Muscle layer of duodenum (tissue), 2 donors: ENCODE measurements around the gene NRXN3.

ENCODE experiments used
- H3K27ac ChIP-seq: one replicate; pipeline ENCODE4 v1.7.0; 2013; ENCODE audit warnings: mild to moderate bottlenecking, low read length
- H3K27me3 ChIP-seq: one replicate; pipeline ENCODE4 v1.7.0; 2013; ENCODE audit warnings: low read depth, mild to moderate bottlenecking, control low read depth, low read length
- H3K36me3 ChIP-seq, 2 donors: one replicate each; pipeline ENCODE4 v1.7.0; 2013; ENCODE audit warnings: low read length in 2 of 2, control low read depth in 1 of 2, mild to moderate bottlenecking in 1 of 2; ENCODE audit not compliant: insufficient read depth in 2 of 2, control insufficient read depth in 1 of 2
- H3K4me1 ChIP-seq, 2 donors: one replicate each; pipeline ENCODE4 v1.7.0; 2013; ENCODE audit warnings: low read length in 2 of 2, mild to moderate bottlenecking in 2 of 2, control low read depth in 1 of 2, moderate library complexity in 1 of 2; ENCODE audit not compliant: insufficient read depth in 2 of 2, control insufficient read depth in 1 of 2
- H3K4me3 ChIP-seq, 2 donors: one replicate each; pipeline ENCODE4 v1.7.0; 2013; ENCODE audit warnings: low read length in 2 of 2, low read depth in 1 of 2, mild to moderate bottlenecking in 1 of 2
- H3K9me3 ChIP-seq, 2 donors: one replicate each; pipeline ENCODE4 v1.7.0; 2013; ENCODE audit warnings: low read length in 2 of 2, control low read depth in 1 of 2, mild to moderate bottlenecking in 1 of 2; ENCODE audit not compliant: control insufficient read depth in 1 of 2
- donor health status: healthy.

NRXN3 gene

GRCh38 chr14:78700236-78700635 lies 530.1 kb downstream of the NRXN3 start:
- H3K9me3 ChIP-seq, result no peaks in the 10 kb centered on the region
- no peaks in the 10 kb centered on the region for H3K27me3 ChIP-seq
- H3K4me3 ChIP-seq, result no peak overlapping the region
- no peaks in the 10 kb centered on the region for H3K36me3 ChIP-seq
- H3K27ac ChIP-seq, result no peak overlapping the region
- no peaks in the 10 kb centered on the region for H3K4me1 ChIP-seq

GRCh38 chr14:78701246-78701645 lies 531.1 kb downstream of the NRXN3 start:
- Histone ChIP-seq H3K27me3 (no peaks in the 10 kb centered on the region), H3K9me3 (no peaks in the 10 kb centered on the region), H3K36me3 (no peaks in the 10 kb centered on the region), H3K27ac (no peak overlapping the region), H3K4me3 (no peak overlapping the region), H3K4me1 (no peaks in the 10 kb centered on the region)

GRCh38 chr14:78704965-78705364 lies 534.8 kb downstream of the NRXN3 start:
- no peak overlapping the region for H3K4me3 ChIP-seq
- H3K27ac ChIP-seq, result no peak overlapping the region
- no peaks in the 10 kb centered on the region for H3K27me3 ChIP-seq
- H3K4me1 ChIP-seq, result no peaks in the 10 kb centered on the region
- no peaks in the 10 kb centered on the region for H3K9me3 ChIP-seq
- H3K36me3 ChIP-seq, result no peaks in the 10 kb centered on the region

- Histone ChIP-seq H3K27ac (no peak overlapping the region), H3K27me3 (no peaks in the 10 kb centered on the region), H3K9me3 (no peaks in the 10 kb centered on the region), H3K36me3 (no peaks in the 10 kb centered on the region), H3K4me3 (no peak overlapping the region), H3K4me1 (no peaks in the 10 kb centered on the region)
These were observed 535.8 kb downstream of the NRXN3 start for GRCh38 chr14:78705989-78706388.

GRCh38 chr14:78709795-78710557 lies 539.8 kb downstream of the NRXN3 start:
- H3K4me3 ChIP-seq, result no peak overlapping the region
- no peaks in the 10 kb centered on the region for H3K27me3 ChIP-seq
- no peak overlapping the region for H3K27ac ChIP-seq
- H3K36me3 ChIP-seq, result no peaks in the 10 kb centered on the region
- H3K4me1 ChIP-seq, result no peaks in the 10 kb centered on the region
- no peaks in the 10 kb centered on the region for H3K9me3 ChIP-seq

- no peaks in the 10 kb centered on the region for H3K4me1 ChIP-seq
- H3K27me3 ChIP-seq, result no peaks in the 10 kb centered on the region
- H3K27ac ChIP-seq, result no peak overlapping the region
- no peak overlapping the region for H3K4me3 ChIP-seq
- H3K36me3 ChIP-seq, result no peaks in the 10 kb centered on the region
- H3K9me3 ChIP-seq, result no peaks in the 10 kb centered on the region
These were observed 540.8 kb downstream of the NRXN3 start for GRCh38 chr14:78710963-78711362.

GRCh38 chr14:78713716-78714115 lies 543.5 kb downstream of the NRXN3 start:
- no peaks in the 10 kb centered on the region for H3K9me3 ChIP-seq
- H3K4me3 ChIP-seq, result no peak overlapping the region
- no peaks in the 10 kb centered on the region for H3K4me1 ChIP-seq
- no peaks in the 10 kb centered on the region for H3K27me3 ChIP-seq
- H3K36me3 ChIP-seq, result no peaks in the 10 kb centered on the region
- no peak overlapping the region for H3K27ac ChIP-seq

- Histone ChIP-seq H3K4me3 (no peak overlapping the region), H3K27ac (no peak overlapping the region), H3K4me1 (no peaks in the 10 kb centered on the region), H3K36me3 (no peaks in the 10 kb centered on the region), H3K9me3 (no peaks in the 10 kb centered on the region), H3K27me3 (no peaks in the 10 kb centered on the region)
These were observed 544.5 kb downstream of the NRXN3 start for GRCh38 chr14:78714711-78715110.

GRCh38 chr14:78721756-78722480 lies 551.7 kb downstream of the NRXN3 start:
- Histone ChIP-seq H3K4me1 (no peaks in the 10 kb centered on the region), H3K27ac (no peak overlapping the region), H3K36me3 (no peaks in the 10 kb centered on the region), H3K4me3 (no peak overlapping the region), H3K9me3 (no peaks in the 10 kb centered on the region), H3K27me3 (no peaks in the 10 kb centered on the region)

GRCh38 chr14:78725086-78725485 lies 554.9 kb downstream of the NRXN3 start:
- Histone ChIP-seq H3K36me3 (no peaks in the 10 kb centered on the region), H3K9me3 (no peaks in the 10 kb centered on the region), H3K27me3 (no peaks in the 10 kb centered on the region), H3K27ac (no peak overlapping the region), H3K4me3 (no peak overlapping the region), H3K4me1 (no peaks in the 10 kb centered on the region)

- Histone ChIP-seq H3K4me1 (no peaks in the 10 kb centered on the region), H3K27ac (no peak overlapping the region), H3K27me3 (no peaks in the 10 kb centered on the region), H3K36me3 (no peaks in the 10 kb centered on the region), H3K9me3 (no peaks in the 10 kb centered on the region), H3K4me3 (no peak overlapping the region)
These were observed 566.9 kb downstream of the NRXN3 start for GRCh38 chr14:78737116-78737515.
